Ishikawa (cell line): ENCODE data around the gene INCA1.

Experiments
- CEBPB ChIP-seq: IDR thresholded peaks from 2 replicates; pipeline ENCODE4 v1.6.1; 2012
- CREB1 ChIP-seq: IDR thresholded peaks from 2 replicates; pipeline ENCODE4 v1.6.1; 2012; ENCODE audit warnings: low read depth
- EGR1 ChIP-seq: IDR thresholded peaks from 2 replicates; pipeline ENCODE4 v1.6.1; 2012
- EP300 ChIP-seq: IDR thresholded peaks from 2 replicates; pipeline ENCODE4 v1.6.1; 2012; ENCODE audit warnings: borderline replicate concordance
- NFIC ChIP-seq: IDR thresholded peaks from 2 replicates; pipeline ENCODE4 v1.6.1; 2012
- RAD21 ChIP-seq: IDR thresholded peaks from 2 replicates; pipeline ENCODE4 v1.6.1; 2012; ENCODE audit warnings: low read depth
- REST ChIP-seq: IDR thresholded peaks from 2 replicates; pipeline ENCODE4 v1.6.1; 2012; ENCODE audit warnings: low read depth, mild to moderate bottlenecking
- TAF1 ChIP-seq: IDR thresholded peaks from 2 replicates; pipeline ENCODE4 v1.6.1; 2012; ENCODE audit warnings: low read depth, mild to moderate bottlenecking
- TEAD4 ChIP-seq: IDR thresholded peaks from 2 replicates; pipeline ENCODE4 v1.6.1; 2012
- YY1 ChIP-seq: IDR thresholded peaks from 2 replicates; pipeline ENCODE4 v1.6.1; 2012; ENCODE audit warnings: low read depth

- TF ChIP-seq REST (no peak), TAF1 (no peak), EP300 (no peak), EGR1 (no peak), TEAD4 (no peak), NFIC (no peak), CREB1 (no peak), RAD21 (no peak), CEBPB (no peak), YY1 (no peak)
Measured at GRCh38 chr17:4939546-4939795, 57.9 kb downstream of the INCA1 start.
